Liver (tissue), 9 donors: Measurements from ENCODE around the gene DLL1. TPM values are rescaled to one million over a fixed set of nuclear protein-coding genes. Genes with fewer than 3 reads are reported as not detected.
"Not testable (repeated sequence)": the region's sequence is repeated elsewhere in the genome, so short reads cannot be mapped to it uniquely, and the experiment has no call there.

Experiments used
- DNase-seq: peaks from one replicate; pipeline ENCODE4 v3.0.0-alpha.2; 2017; ENCODE audit warnings: low spot score
- H3K27ac ChIP-seq, 2 donors: one replicate each; pipeline ENCODE4 v1.7.0; 2013; ENCODE audit warnings: inconsistent platforms in 2 of 2, low read length in 2 of 2, control low read depth in 1 of 2, low read depth in 1 of 2, mild to moderate bottlenecking in 1 of 2
- H3K27me3 ChIP-seq, 4 donors: one replicate each; pipeline versions ENCODE4 v1.6.1 to v1.7.0; 2013; ENCODE audit warnings: low read length in 3 of 4, inconsistent platforms in 1 of 4, mild to moderate bottlenecking in 1 of 4, moderate library complexity in 1 of 4; ENCODE audit not compliant: control insufficient read depth in 4 of 4, insufficient read depth in 4 of 4
- H3K36me3 ChIP-seq, 4 donors: one replicate each; pipeline versions ENCODE4 v1.6.1 to v1.7.0; 2013; ENCODE audit warnings: low read length in 3 of 4, mild to moderate bottlenecking in 3 of 4, low read depth in 1 of 4, moderate library complexity in 1 of 4; ENCODE audit not compliant: control insufficient read depth in 4 of 4, insufficient read depth in 3 of 4
- H3K4me1 ChIP-seq, 4 donors: one replicate each; pipeline versions ENCODE4 v1.6.1 to v1.7.0; 2013; ENCODE audit warnings: low read length in 3 of 4, mild to moderate bottlenecking in 3 of 4, moderate library complexity in 1 of 4; ENCODE audit not compliant: control insufficient read depth in 4 of 4, insufficient read depth in 4 of 4
- H3K4me3 ChIP-seq, 3 donors: one replicate each; pipeline versions ENCODE4 v1.6.1 to v1.7.0; 2013; ENCODE audit warnings: low read length in 3 of 3, control low read depth in 1 of 3, low read depth in 1 of 3, mild to moderate bottlenecking in 1 of 3
- H3K9ac ChIP-seq, 2 donors: one replicate each; pipeline ENCODE4 v1.7.0; 2013; ENCODE audit warnings: low read length in 2 of 2, mild to moderate bottlenecking in 2 of 2, moderate library complexity in 2 of 2, control low read depth in 1 of 2, low read depth in 1 of 2
- H3K9me3 ChIP-seq, 4 donors: one replicate each; pipeline versions ENCODE4 v1.6.1 to v1.7.0; 2013; ENCODE audit warnings: low read length in 3 of 4; ENCODE audit not compliant: control insufficient read depth in 4 of 4
- EGR1 ChIP-seq, 2 donors: IDR thresholded peaks; 2 replicates each; pipeline ENCODE4 v1.6.1; 2016 to 2018; ENCODE audit warnings: antibody characterized with exemption in 2 of 2, low read depth in 2 of 2
- FOXA1 ChIP-seq: IDR thresholded peaks from 2 replicates; pipeline ENCODE4 v1.6.1; 2016; ENCODE audit warnings: antibody characterized with exemption
- FOXA2 ChIP-seq: IDR thresholded peaks from 2 replicates; pipeline ENCODE4 v1.6.1; 2016; ENCODE audit warnings: antibody characterized with exemption
- GABPA ChIP-seq, 2 donors: IDR thresholded peaks in 1 of 2; conservative IDR thresholded peaks in 1 of 2; 2 replicates each; pipeline ENCODE4 v1.6.1; 2016; ENCODE audit warnings: antibody characterized with exemption in 2 of 2, mild to moderate bottlenecking in 1 of 2, moderate library complexity in 1 of 2
- HNF4A ChIP-seq, 2 donors: conservative IDR thresholded peaks; 2 replicates each; pipeline ENCODE4 v1.6.1; 2016; ENCODE audit warnings: antibody characterized with exemption in 2 of 2, mild to moderate bottlenecking in 2 of 2
- HNF4G ChIP-seq: IDR thresholded peaks from 2 replicates; pipeline ENCODE4 v1.6.1; 2016; ENCODE audit warnings: antibody characterized with exemption
- JUND ChIP-seq, 2 donors: IDR thresholded peaks; 2 replicates each; pipeline ENCODE4 v1.6.1; 2016; ENCODE audit warnings: antibody characterized with exemption in 2 of 2
- NR2F2 ChIP-seq: IDR thresholded peaks from 2 replicates; pipeline ENCODE4 v1.6.1; 2016; ENCODE audit warnings: antibody characterized with exemption
- RXRA ChIP-seq, 2 donors: IDR thresholded peaks; 2 replicates each; pipeline ENCODE4 v1.6.1; 2017 to 2018; ENCODE audit warnings: antibody characterized with exemption in 2 of 2, mild to moderate bottlenecking in 1 of 2
- SP1 ChIP-seq: IDR thresholded peaks from 2 replicates; pipeline ENCODE4 v1.6.1; 2018; ENCODE audit warnings: antibody characterized with exemption, mild to moderate bottlenecking
- TAF1 ChIP-seq: conservative IDR thresholded peaks from 2 replicates; pipeline ENCODE4 v1.6.1; 2016; ENCODE audit warnings: antibody characterized with exemption, mild to moderate bottlenecking
- YY1 ChIP-seq: IDR thresholded peaks from 2 replicates; pipeline ENCODE4 v1.6.1; 2016; ENCODE audit warnings: antibody characterized with exemption, mild to moderate bottlenecking
- WGBS: extraction: QIAGEN DNeasy Blood & Tissue Kit; methylation state at CpG from one replicate; pipeline ENCODE4 v1.1.7; 2013; 5-methylcytosine and 5-hydroxymethylcytosine counted together
- polyA plus RNA-seq, 2 donors: library from polyadenylated mRNA; stranded (reverse) in 1 of 2; unstranded in 1 of 2; fragments of 200-250 nt in 1 of 2; fragments of >200 nt in 1 of 2; fragmentation: Nextera tagmentation in 1 of 2; extraction: Ambion mirVana in 1 of 2; gene quantifications; one replicate each; pipeline versions ENCODE4 v1.2.1 to v1.2.3, GENCODE V29; 2013 to 2015
- total RNA-seq, 2 donors: library from RNA; depleted of rRNA; stranded (reverse); fragments of >200 nt; gene quantifications; one replicate each; pipeline ENCODE4 v1.2.3, GENCODE V29; 2014
- TF ChIP-seq, protein P1 (sequence below): IDR thresholded peaks from 2 replicates; pipeline ENCODE4 v1.6.1; 2016; ENCODE audit warnings: antibody characterized with exemption, mild to moderate bottlenecking
- TF ChIP-seq, protein P2 (sequence below): IDR thresholded peaks from 2 replicates; pipeline ENCODE4 v1.6.1; 2016; ENCODE audit warnings: antibody characterized with exemption
- TF ChIP-seq, protein P3 (sequence below): IDR thresholded peaks from 2 replicates; pipeline ENCODE4 v1.6.1; 2016; ENCODE audit warnings: antibody characterized with exemption
- TF ChIP-seq, protein P4 (sequence below): fragments of 150-350 bp; IDR thresholded peaks from 2 replicates; pipeline ENCODE4 v1.5.1; 2017; ENCODE audit warnings: improper control_type of control experiment, low read depth, low read length; ENCODE audit not compliant: missing input control
- TF ChIP-seq, protein P5 (sequence below): IDR thresholded peaks from 2 replicates; pipeline ENCODE4 v1.6.1; 2016; ENCODE audit warnings: antibody characterized with exemption
- donor health status: healthy.
- donor health status: healthy.
- donor health status: healthy.
- donor health status: healthy.
- donor health status: healthy.

The DLL1 gene
- total and polyA plus RNA-seq, 4 donors: 1.0 to 2.3 (median 1.7) TPM

DNA sequence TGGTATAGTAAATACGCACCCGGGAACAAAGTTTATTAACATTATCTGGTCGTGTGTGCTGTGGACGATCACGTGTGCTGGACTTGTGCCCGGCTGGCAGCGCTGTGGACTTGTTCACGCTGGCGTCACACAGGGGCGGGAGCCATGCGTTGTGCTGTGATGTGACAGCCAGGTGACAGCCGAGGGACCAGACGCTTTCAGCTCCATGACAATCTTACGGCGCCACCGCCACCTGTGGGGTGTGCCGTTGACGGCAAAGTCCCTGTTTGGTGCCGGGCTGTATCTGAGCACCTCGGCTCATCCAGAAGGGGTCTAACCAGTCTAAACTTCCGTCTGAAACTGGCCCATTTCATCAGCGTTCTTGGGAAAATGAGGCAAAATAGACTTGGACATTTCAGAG, 25.2 kb downstream of the DLL1 start (continued):
- TF ChIP-seq, protein P1, sequence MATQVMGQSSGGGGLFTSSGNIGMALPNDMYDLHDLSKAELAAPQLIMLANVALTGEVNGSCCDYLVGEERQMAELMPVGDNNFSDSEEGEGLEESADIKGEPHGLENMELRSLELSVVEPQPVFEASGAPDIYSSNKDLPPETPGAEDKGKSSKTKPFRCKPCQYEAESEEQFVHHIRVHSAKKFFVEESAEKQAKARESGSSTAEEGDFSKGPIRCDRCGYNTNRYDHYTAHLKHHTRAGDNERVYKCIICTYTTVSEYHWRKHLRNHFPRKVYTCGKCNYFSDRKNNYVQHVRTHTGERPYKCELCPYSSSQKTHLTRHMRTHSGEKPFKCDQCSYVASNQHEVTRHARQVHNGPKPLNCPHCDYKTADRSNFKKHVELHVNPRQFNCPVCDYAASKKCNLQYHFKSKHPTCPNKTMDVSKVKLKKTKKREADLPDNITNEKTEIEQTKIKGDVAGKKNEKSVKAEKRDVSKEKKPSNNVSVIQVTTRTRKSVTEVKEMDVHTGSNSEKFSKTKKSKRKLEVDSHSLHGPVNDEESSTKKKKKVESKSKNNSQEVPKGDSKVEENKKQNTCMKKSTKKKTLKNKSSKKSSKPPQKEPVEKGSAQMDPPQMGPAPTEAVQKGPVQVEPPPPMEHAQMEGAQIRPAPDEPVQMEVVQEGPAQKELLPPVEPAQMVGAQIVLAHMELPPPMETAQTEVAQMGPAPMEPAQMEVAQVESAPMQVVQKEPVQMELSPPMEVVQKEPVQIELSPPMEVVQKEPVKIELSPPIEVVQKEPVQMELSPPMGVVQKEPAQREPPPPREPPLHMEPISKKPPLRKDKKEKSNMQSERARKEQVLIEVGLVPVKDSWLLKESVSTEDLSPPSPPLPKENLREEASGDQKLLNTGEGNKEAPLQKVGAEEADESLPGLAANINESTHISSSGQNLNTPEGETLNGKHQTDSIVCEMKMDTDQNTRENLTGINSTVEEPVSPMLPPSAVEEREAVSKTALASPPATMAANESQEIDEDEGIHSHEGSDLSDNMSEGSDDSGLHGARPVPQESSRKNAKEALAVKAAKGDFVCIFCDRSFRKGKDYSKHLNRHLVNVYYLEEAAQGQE: no peak
- TF ChIP-seq, protein P2, sequence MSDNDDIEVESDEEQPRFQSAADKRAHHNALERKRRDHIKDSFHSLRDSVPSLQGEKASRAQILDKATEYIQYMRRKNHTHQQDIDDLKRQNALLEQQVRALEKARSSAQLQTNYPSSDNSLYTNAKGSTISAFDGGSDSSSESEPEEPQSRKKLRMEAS: peak; percentile 65
- TF ChIP-seq SP1 (peak; percentile 13), RXRA (IDR thresholded peaks at IDR 0.05) (peak; percentile 24 to 84), FOXA2 (peak; percentile 77), HNF4A (conservative IDR thresholded peaks at IDR 0.05) (peak; percentile 64 to 84)

DNA sequence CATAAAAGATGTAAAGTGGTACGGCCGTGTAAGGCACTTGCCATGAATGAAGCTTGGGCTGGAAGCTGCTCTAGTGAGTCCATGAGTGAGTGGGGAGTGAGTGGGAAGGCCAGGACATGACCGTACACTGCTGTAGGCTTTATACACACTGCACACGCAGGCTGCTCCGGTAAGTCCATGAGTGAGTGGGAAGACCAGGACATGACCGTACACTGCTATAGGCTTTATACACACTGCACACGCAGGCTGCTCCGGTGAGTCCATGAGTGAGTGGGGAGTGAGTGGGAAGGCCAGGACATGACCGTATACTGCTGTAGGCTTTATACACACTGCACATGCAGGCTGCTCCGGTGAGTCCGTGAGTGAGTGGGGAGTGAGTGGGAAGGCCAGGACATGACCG, 26.2 kb downstream of the DLL1 start:
- not testable (repeated sequence) for H3K9me3 ChIP-seq, H3K4me1 ChIP-seq, H3K36me3 ChIP-seq, H3K9ac ChIP-seq, H3K27me3 ChIP-seq, H3K4me3 ChIP-seq, H3K27ac ChIP-seq, DNase-seq
- 96% methylated on average over 12 of the region's 12 CpGs for WGBS

DNA sequence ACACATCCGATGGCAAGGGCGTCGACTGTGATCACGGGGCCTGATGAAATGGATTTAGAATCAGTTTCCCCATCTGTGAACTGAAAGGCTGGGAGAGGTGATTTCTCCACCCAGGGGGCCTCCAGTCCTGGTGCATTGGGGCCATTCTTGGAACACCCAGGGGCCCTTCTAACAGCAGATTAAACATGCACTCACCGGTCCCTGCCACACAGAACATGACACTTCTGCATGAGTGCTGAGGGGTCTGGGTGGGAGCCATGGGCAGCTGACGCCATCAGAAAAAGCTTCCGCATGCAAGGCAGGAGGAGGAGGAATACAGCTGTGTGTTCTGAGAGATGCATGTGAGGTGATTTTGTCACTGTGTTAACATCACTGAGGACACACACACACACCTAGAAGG, 26.8 kb downstream of the DLL1 start:
- Histone ChIP-seq H3K27me3 (no peaks in the 10 kb centered on the region), H3K9me3 (no peaks in the 10 kb centered on the region), H3K36me3 (no peaks in the 10 kb centered on the region), H3K4me1 (peaks cover 0 to 10% (median 6%) of the 10 kb centered on the region in 4 donors), H3K4me3 (no peak overlapping the region), H3K9ac (no peak overlapping the region), H3K27ac (no peak overlapping the region)
- TF ChIP-seq HNF4G (no peak), JUND (IDR thresholded peaks at IDR 0.05) (no peak), HNF4A (conservative IDR thresholded peaks at IDR 0.05) (no peak), EGR1 (IDR thresholded peaks at IDR 0.05; ENCODE audit: low read depth in 2 of 2) (no peak), FOXA2 (no peak), YY1 (no peak), TAF1 (no peak), RXRA (IDR thresholded peaks at IDR 0.05) (no peak), FOXA1 (no peak), NR2F2 (no peak), SP1 (no peak), GABPA (IDR thresholded peaks at IDR 0.05 in 1 of 2, conservative IDR thresholded peaks at IDR 0.05 in 1 of 2) (no peak)
- TF ChIP-seq, protein P2: no peak
- TF ChIP-seq, protein P3, sequence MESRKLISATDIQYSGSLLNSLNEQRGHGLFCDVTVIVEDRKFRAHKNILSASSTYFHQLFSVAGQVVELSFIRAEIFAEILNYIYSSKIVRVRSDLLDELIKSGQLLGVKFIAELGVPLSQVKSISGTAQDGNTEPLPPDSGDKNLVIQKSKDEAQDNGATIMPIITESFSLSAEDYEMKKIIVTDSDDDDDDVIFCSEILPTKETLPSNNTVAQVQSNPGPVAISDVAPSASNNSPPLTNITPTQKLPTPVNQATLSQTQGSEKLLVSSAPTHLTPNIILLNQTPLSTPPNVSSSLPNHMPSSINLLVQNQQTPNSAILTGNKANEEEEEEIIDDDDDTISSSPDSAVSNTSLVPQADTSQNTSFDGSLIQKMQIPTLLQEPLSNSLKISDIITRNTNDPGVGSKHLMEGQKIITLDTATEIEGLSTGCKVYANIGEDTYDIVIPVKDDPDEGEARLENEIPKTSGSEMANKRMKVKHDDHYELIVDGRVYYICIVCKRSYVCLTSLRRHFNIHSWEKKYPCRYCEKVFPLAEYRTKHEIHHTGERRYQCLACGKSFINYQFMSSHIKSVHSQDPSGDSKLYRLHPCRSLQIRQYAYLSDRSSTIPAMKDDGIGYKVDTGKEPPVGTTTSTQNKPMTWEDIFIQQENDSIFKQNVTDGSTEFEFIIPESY: no peak
- TF ChIP-seq, protein P4, sequence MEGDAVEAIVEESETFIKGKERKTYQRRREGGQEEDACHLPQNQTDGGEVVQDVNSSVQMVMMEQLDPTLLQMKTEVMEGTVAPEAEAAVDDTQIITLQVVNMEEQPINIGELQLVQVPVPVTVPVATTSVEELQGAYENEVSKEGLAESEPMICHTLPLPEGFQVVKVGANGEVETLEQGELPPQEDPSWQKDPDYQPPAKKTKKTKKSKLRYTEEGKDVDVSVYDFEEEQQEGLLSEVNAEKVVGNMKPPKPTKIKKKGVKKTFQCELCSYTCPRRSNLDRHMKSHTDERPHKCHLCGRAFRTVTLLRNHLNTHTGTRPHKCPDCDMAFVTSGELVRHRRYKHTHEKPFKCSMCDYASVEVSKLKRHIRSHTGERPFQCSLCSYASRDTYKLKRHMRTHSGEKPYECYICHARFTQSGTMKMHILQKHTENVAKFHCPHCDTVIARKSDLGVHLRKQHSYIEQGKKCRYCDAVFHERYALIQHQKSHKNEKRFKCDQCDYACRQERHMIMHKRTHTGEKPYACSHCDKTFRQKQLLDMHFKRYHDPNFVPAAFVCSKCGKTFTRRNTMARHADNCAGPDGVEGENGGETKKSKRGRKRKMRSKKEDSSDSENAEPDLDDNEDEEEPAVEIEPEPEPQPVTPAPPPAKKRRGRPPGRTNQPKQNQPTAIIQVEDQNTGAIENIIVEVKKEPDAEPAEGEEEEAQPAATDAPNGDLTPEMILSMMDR: no peak
- TF ChIP-seq, protein P1: no peak
- TF ChIP-seq, protein P5, sequence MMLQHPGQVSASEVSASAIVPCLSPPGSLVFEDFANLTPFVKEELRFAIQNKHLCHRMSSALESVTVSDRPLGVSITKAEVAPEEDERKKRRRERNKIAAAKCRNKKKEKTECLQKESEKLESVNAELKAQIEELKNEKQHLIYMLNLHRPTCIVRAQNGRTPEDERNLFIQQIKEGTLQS: no peak
- DNase-seq: no peak
- 94% methylated on average over 7 of the region's 7 CpGs for WGBS
